Measurements from ENCODE around the gene ATG101. TPM values are rescaled to one million over a fixed set of nuclear protein-coding genes. Genes with fewer than 3 reads are reported as not detected.
A peak's percentile ranks its signal among the peaks of the same experiment; 100 is the strongest.

Gene ATG101
- polyA plus RNA-seq, 1 donor (not counting 4 experiments of a cell fraction or from before 2014, with no cell fraction given): 62.7 TPM

DNA sequence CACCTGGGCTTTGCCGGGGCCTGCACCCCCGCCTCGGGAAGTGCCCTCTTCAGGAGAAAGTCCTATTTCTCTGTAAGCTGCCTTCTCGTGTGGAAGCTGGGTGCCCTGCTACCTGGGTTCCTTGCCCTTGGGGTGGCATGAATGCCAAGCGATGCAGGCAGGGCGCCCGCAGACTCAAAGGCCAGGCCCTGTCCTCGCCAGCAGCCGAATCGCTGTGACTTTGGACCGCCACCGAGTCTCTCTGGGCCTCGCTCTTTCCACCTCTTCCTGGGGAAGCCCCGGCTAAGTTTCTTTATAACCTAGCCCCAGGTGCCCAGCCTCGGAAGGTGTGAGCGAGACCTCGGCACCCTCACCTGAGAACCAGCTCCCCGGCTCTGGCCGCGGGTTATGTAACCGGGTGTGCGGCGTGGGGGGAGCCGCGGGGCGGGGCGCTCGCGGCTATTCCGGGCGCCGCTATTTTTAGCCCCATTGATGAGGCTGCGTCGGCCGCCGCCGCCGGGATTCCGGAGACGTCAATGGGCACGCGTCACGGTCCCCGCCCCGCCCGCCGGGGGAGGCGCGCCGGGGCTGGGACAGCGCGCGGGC lies 33.1 kb upstream of the ATG101 start:
- Histone ChIP-seq H2AFZ (ENCODE audit: control insufficient read depth, low read length) (peak overlapping the region; percentile 36), H3K36me3 (ENCODE audit: control insufficient read depth in 2 of 2, extremely low read depth in 1 of 2, insufficient read depth in 2 of 2, low read length in 2 of 2) (no peaks in the 10 kb centered on the region), H4K20me1 (ENCODE audit: control insufficient read depth, extremely low read depth, insufficient read depth, low read length) (no peaks in the 10 kb centered on the region), H3K27me3 (ENCODE audit: control insufficient read depth, extremely low read depth, insufficient read depth, low read length) (peaks cover 13% of the 10 kb centered on the region), H3K79me2 (ENCODE audit: control insufficient read depth, insufficient read depth, low read length) (no peaks in the 10 kb centered on the region), H3K4me1 (ENCODE audit: control insufficient read depth, extremely low read depth, insufficient read depth, low read length) (peaks cover 22% of the 10 kb centered on the region), H3K9me3 (ENCODE audit: control insufficient read depth, low read depth, low read length) (no peaks in the 10 kb centered on the region), H3K9me1 (ENCODE audit: control insufficient read depth, extremely low read depth, insufficient read depth, low read length) (no peaks in the 10 kb centered on the region), H3K4me2 (ENCODE audit: control insufficient read depth, extremely low read depth, insufficient read depth, low read depth, low read length) (peak overlapping the region; percentile 73), H3K9ac (ENCODE audit: control insufficient read depth, extremely low read depth, insufficient read depth, low read length) (peak overlapping the region; percentile 77), H3K4me3 (ENCODE audit: control insufficient read depth in 2 of 3, extremely low read depth in 1 of 3, insufficient read depth in 2 of 3, low read depth in 1 of 3, low read length in 3 of 3) (peak overlapping the region in 2 of 3 experiments; percentile 49 to 52), H3K27ac (ENCODE audit: control insufficient read depth, insufficient read depth, low read length) (peak overlapping the region; percentile 28)
- DNase-seq (ENCODE audit: low read depth, low spot score) (no peak), FAIRE-seq (no peak)
- dilution Hi-C loops (cut with MboI; ENCODE audit: extremely low pct_ligation_motif_present, low sequenced_read_pairs): no loop called here
- TF ChIP-seq CTCF (optimal IDR thresholded peaks at IDR 0.05 in 1 of 3, IDR thresholded peaks at IDR 0.05 in 1 of 3, conservative IDR thresholded peaks at IDR 0.05 in 1 of 3; ENCODE audit: extremely low read depth in 1 of 3, insufficient read depth in 2 of 3, low read length in 3 of 3): no peak
- TF ChIP-seq EZH2 (IDR thresholded peaks at IDR 0.05; ENCODE audit: low read length): no peak

DNA sequence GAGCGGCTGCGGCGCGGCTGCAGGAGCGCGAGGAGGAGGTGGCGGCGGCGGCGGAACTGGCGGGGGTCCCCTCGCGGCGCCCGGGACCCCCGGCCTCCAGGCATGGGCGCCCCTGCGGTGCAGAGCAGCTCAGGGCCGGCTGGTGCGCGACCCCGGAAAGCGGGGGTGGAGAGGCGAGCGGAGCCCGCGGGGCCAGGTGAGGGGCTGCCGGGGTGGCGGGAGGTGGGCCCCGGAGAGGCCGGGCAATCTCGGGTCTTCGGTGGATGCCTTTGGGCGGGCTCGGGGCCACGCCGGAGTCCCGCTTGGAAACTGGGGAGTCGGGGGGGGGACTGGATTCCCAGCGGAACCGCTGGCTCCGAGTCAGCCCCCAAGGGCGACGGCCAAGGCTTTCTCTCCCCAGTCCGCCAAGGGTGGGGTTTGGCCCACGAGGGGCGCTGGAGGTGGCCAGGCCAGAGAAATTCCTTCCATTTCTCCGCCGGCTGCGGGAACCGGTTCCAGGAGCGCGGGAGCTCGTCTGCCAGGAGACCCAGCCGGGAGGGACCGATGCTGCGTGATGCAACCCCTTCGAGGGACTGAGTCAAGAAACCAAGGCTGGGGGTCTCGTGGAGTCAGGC lies 32.4 kb upstream of the ATG101 start:
- TF ChIP-seq CTCF (optimal IDR thresholded peaks at IDR 0.05 in 1 of 3, IDR thresholded peaks at IDR 0.05 in 1 of 3, conservative IDR thresholded peaks at IDR 0.05 in 1 of 3; ENCODE audit: extremely low read depth in 1 of 3, insufficient read depth in 2 of 3, low read length in 3 of 3): no peak
- TF ChIP-seq EZH2 (IDR thresholded peaks at IDR 0.05; ENCODE audit: low read length): no peak
- Histone ChIP-seq H3K27me3 (ENCODE audit: control insufficient read depth, extremely low read depth, insufficient read depth, low read length) (peaks cover 13% of the 10 kb centered on the region), H4K20me1 (ENCODE audit: control insufficient read depth, extremely low read depth, insufficient read depth, low read length) (no peaks in the 10 kb centered on the region), H3K36me3 (ENCODE audit: control insufficient read depth in 2 of 2, extremely low read depth in 1 of 2, insufficient read depth in 2 of 2, low read length in 2 of 2) (no peaks in the 10 kb centered on the region), H2AFZ (ENCODE audit: control insufficient read depth, low read length) (peak overlapping the region; percentile 50), H3K9me1 (ENCODE audit: control insufficient read depth, extremely low read depth, insufficient read depth, low read length) (no peaks in the 10 kb centered on the region), H3K27ac (ENCODE audit: control insufficient read depth, insufficient read depth, low read length) (peak overlapping the region; percentile 11), H3K4me2 (ENCODE audit: control insufficient read depth, extremely low read depth, insufficient read depth, low read depth, low read length) (peak overlapping the region; percentile 74), H3K9ac (ENCODE audit: control insufficient read depth, extremely low read depth, insufficient read depth, low read length) (peak overlapping the region; percentile 76), H3K4me1 (ENCODE audit: control insufficient read depth, extremely low read depth, insufficient read depth, low read length) (peaks cover 19% of the 10 kb centered on the region), H3K4me3 (ENCODE audit: control insufficient read depth in 2 of 3, extremely low read depth in 1 of 3, insufficient read depth in 2 of 3, low read depth in 1 of 3, low read length in 3 of 3) (peak overlapping the region; percentile 45 to 68 (median 61)), H3K79me2 (ENCODE audit: control insufficient read depth, insufficient read depth, low read length) (no peaks in the 10 kb centered on the region), H3K9me3 (ENCODE audit: control insufficient read depth, low read depth, low read length) (no peaks in the 10 kb centered on the region)
- dilution Hi-C loops (cut with MboI; ENCODE audit: extremely low pct_ligation_motif_present, low sequenced_read_pairs): no loop called here
- DNase-seq (ENCODE audit: low read depth, low spot score): no peak
- no peak for FAIRE-seq
